Immature natural killer cell (primary cell): ENCODE data around the gene ABCA3. TPM values are rescaled to one million over a fixed set of nuclear protein-coding genes. Genes with fewer than 3 reads are reported as not detected.

ENCODE experiments used
- DNase-seq, 3 donors: peaks; one replicate each; pipeline ENCODE4 v3.0.0; 2022; ENCODE audit warnings: mixed read lengths in 1 of 3
- H3K27ac Mint-ChIP-seq, 6 donors: one replicate each; pipeline ENCODE4 v1.8.0; 2020; ENCODE audit warnings: mixed read lengths in 6 of 6, mild to moderate bottlenecking in 5 of 6, inconsistent platforms in 4 of 6, moderate library complexity in 3 of 6
- H3K27me3 Mint-ChIP-seq, 3 donors: one replicate each; pipeline ENCODE4 v1.8.0; 2020 to 2021; ENCODE audit warnings: low read depth in 3 of 3, mild to moderate bottlenecking in 3 of 3, mixed read lengths in 3 of 3, moderate library complexity in 3 of 3, inconsistent platforms in 1 of 3
- H3K36me3 Mint-ChIP-seq, 3 donors: one replicate each; pipeline ENCODE4 v1.8.0; 2020; ENCODE audit warnings: mixed read lengths in 3 of 3, inconsistent platforms in 2 of 3, mild to moderate bottlenecking in 2 of 3
- H3K4me1 Mint-ChIP-seq, 2 donors: one replicate each; pipeline ENCODE4 v1.8.0; 2020; ENCODE audit warnings: inconsistent platforms in 2 of 2, mild to moderate bottlenecking in 2 of 2, mixed read lengths in 2 of 2, moderate library complexity in 1 of 2
- H3K4me3 Mint-ChIP-seq, 5 donors: one replicate each; pipeline ENCODE4 v1.8.0; 2020; ENCODE audit warnings: mild to moderate bottlenecking in 5 of 5, mixed read lengths in 5 of 5, inconsistent platforms in 3 of 5, moderate library complexity in 3 of 5
- H3K9me3 Mint-ChIP-seq, 6 donors: one replicate each; pipeline ENCODE4 v1.8.0; 2020; ENCODE audit warnings: mild to moderate bottlenecking in 6 of 6, mixed read lengths in 6 of 6, inconsistent platforms in 4 of 6, moderate library complexity in 3 of 6
- polyA plus RNA-seq, 3 donors: library from polyadenylated mRNA; unstranded; fragments of 300-500 nt; fragmentation: Illumina TruSeq; gene quantifications; one replicate each; pipeline ENCODE4 v1.2.3, GENCODE V29; 2021

ABCA3 gene
- polyA plus RNA-seq, 3 donors from 2014 or later: 2.4 to 7.6 (median 4.8) TPM

DNA sequence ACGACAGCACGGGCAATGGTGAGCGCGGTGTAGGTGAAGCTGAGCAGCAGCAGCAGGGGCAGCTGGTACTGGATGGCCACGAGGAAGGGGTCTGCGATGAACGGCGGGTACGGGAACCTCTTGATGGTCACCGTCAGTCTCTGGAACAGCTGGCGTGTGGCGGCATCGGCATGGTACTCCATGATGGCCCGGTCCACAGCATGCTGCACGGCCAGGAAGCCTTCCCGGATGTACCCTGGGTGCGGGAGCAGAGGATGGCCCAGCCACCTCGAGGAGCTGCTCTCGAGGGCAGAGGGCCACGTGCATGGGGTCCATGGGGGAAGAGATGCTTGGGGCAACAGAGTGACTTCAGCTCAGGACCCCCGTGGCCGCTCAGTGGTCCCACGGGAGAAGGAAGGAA lies 20.9 kb downstream of the ABCA3 start:
- DNase-seq: no peak
- peaks cover 14 to 20% (median 18%) of the 10 kb centered on the region in 3 donors for H3K36me3 Mint-ChIP-seq
- no peak overlapping the region for H3K4me3 Mint-ChIP-seq
- no peak overlapping the region for H3K27ac Mint-ChIP-seq
- peaks cover 0 to 1% (median 0%) of the 10 kb centered on the region in 6 donors for H3K9me3 Mint-ChIP-seq
- no peaks in the 10 kb centered on the region for H3K4me1 Mint-ChIP-seq
- H3K27me3 Mint-ChIP-seq: peaks cover 0 to 1% (median 0%) of the 10 kb centered on the region in 3 donors

DNA sequence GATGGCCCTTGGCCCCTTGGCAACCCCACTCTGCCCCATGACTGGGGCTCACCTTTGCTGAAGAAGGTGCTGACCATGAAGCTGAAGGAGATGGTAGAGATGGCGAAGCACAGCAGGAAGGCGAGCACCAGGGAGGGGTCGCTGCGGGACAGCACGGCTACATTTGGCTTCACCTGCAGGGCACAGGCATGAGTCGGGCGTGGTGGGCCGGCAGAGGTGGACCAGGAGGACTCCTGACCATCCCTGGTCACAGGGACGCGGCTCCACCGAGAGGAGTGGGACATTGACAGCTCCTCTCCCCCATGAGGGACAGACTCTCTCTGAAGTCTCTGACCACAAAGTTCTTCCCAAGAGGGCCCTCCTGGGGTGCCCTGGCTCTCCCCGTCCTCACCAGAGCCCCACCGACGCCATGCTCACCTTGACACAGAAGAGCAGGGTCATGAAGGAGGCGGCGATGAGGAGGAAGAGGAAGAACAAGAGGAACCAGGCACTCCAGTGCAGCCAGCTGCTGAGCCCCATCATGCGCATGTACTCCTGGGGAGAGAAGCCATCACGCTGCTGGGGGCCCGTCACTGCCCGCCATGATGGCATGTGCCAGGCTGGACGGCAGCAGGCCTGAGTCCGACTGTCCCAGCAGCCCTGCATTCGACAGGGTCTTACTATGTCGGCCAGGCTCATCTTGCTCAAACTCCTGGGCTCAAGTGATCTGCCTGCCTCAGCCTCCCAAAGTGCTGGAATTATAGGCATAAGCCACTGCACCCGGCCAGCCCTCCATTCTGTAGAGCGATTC lies 23.1 kb downstream of the ABCA3 start:
- H3K27me3 Mint-ChIP-seq: peaks cover 0 to 3% (median 0%) of the 10 kb centered on the region in 3 donors
- H3K4me3 Mint-ChIP-seq: no peak overlapping the region
- H3K4me1 Mint-ChIP-seq: no peaks in the 10 kb centered on the region
- H3K36me3 Mint-ChIP-seq: peaks cover 9 to 19% (median 18%) of the 10 kb centered on the region in 3 donors
- DNase-seq: no peak
- peaks cover 0 to 1% (median 0%) of the 10 kb centered on the region in 6 donors for H3K9me3 Mint-ChIP-seq
- peak overlapping the region in 1 of 6 donors; percentile 71 for H3K27ac Mint-ChIP-seq

DNA sequence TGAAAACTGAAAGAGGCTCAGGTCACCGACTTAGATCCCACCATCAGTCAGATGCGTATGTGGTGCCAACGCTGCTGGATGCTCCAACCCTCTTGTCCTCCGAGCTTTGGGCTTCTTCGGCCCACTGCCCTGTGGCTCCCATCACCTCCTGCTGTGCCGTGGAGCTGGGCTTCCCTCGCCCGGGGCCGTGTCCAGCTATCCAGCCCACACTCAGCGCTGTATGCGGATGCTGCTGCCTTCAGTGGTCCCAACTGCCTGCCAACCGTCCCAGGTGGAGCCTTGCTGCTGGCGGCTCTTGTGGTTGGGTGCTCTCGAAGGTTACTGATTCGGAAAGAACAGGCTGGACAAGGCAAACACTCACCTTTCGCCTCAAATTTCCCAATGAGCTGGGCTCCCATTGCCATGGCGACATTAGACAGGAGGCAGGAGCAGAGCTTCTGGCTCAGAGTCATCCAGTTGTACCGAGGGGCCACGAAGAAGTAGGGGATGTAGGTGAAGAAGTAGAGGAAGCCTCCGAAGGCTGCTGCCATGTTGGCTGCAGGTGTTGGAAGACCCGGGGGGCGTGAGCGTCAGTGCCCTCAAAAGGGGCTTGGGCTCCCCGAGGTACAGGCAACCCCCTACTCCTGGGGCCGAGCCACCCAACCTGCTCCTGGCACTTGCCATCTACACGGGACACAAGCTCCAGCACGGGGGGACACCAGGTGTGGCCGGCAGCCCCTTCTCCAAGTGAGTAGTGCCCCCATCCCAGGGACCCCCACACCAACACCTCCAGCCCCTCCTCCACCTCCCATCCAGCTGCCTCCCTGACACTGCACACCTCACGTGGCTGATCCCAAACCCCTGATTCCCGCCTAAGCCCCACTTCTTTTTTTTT lies 32.2 kb downstream of the ABCA3 start:
- Mint-ChIP-seq H3K27ac (no peak overlapping the region), H3K4me1 (no peaks in the 10 kb centered on the region)
- no peak for DNase-seq

DNA sequence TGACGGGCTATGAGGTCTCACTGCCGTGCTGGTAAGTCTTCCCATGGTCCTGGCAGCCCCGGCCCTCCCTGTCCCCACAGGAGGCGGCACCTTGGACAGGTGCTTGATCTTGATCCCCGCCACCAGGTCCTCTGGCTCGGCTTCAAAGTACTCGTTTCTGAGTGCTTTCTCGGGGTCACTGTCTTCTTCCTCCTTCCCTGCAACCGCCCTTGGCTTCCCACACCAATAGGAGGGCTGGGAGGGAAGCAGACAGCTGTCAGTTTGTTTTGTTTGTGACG lies 40.7 kb downstream of the ABCA3 start:
- Mint-ChIP-seq H3K4me3 (no peak overlapping the region), H3K36me3 (peaks cover 0 to 6% (median 0%) of the 10 kb centered on the region in 3 donors), H3K27ac (no peak overlapping the region), H3K4me1 (peaks cover 0 to 12% of the 10 kb centered on the region in 2 donors), H3K27me3 (no peaks in the 10 kb centered on the region), H3K9me3 (no peaks in the 10 kb centered on the region)
- DNase-seq: no peak

More for the DNA sequence above, 32.2 kb downstream of the ABCA3 start:
- Mint-ChIP-seq H3K9me3 (no peaks in the 10 kb centered on the region), H3K27me3 (peaks cover 0 to under 1% (median 0%) of the 10 kb centered on the region in 3 donors), H3K4me3 (no peak overlapping the region), H3K36me3 (peaks cover 0 to 8% (median 3%) of the 10 kb centered on the region in 3 donors)

- Mint-ChIP-seq H3K9me3 (no peaks in the 10 kb centered on the region), H3K4me3 (no peak overlapping the region), H3K27me3 (no peaks in the 10 kb centered on the region), H3K36me3 (peaks cover 0 to 6% (median 0%) of the 10 kb centered on the region in 3 donors), H3K27ac (no peak overlapping the region), H3K4me1 (peaks cover 0 to 12% of the 10 kb centered on the region in 2 donors)
- no peak for DNase-seq
Measured at GRCh38 chr16:2299121-2299914, 41.2 kb downstream of the ABCA3 start.

- Mint-ChIP-seq H3K27me3 (peaks cover 0 to 2% (median 0%) of the 10 kb centered on the region in 3 donors), H3K27ac (no peak overlapping the region), H3K4me1 (peaks cover 0 to 12% of the 10 kb centered on the region in 2 donors), H3K36me3 (peaks cover 0 to 2% (median 0%) of the 10 kb centered on the region in 3 donors), H3K9me3 (no peaks in the 10 kb centered on the region), H3K4me3 (no peak overlapping the region)
- DNase-seq: no peak
Measured at GRCh38 chr16:2298621-2299020, 41.9 kb downstream of the ABCA3 start.

GRCh38 chr16:2297506-2297860 lies 43.0 kb downstream of the ABCA3 start:
- Mint-ChIP-seq H3K27me3 (peaks cover 0 to 2% (median 0%) of the 10 kb centered on the region in 3 donors), H3K27ac (peak overlapping the region in 1 of 6 donors; percentile 45)

DNA sequence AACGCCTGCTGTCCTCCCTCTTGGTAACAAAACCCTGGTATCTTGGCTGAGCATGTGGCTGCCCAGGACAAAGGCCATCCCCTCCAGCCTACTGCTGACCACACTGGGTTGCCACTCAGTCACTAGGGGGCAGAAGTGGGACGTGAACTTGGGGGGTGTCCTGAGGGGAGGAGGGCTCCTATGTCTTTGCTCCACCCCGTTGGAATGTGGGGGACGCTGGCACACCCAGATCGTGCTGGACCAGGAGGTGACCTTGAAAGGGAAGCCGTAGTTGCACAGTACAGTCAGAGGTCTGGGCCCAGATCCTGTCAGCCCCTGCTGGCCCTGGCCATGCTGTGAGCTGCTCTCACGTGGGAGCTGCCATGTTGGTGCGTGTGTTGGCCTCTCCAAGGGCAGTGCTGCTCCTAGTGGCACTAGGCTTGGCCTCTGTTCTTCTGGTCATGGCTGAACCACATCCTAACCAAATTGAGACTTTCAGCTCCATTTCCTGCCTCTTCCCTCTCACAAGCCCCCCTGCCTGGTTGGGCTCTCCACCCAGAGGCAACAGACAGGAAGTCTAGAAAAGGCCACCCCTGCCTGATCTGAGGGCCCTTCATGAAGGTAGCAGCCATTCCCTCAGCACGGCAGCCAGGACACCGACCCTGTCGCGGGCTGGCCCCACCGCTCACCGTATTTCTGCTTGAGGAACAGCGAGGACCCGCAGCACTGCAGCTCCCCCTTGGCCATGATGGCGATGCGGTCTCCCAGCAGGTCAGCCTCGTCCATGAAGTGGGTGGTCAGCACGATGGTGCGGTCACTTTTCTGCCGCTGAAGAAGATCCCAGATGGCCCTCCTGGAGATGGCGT lies 43.6 kb downstream of the ABCA3 start:
- H3K4me1 Mint-ChIP-seq: peaks cover 0 to 12% of the 10 kb centered on the region in 2 donors
- H3K9me3 Mint-ChIP-seq: no peaks in the 10 kb centered on the region
- H3K36me3 Mint-ChIP-seq: no peaks in the 10 kb centered on the region
- H3K27ac Mint-ChIP-seq: peak overlapping the region in 2 of 6 donors; percentile 45 to 79
- peak overlapping the region in 1 of 5 donors; percentile 20 for H3K4me3 Mint-ChIP-seq
- peak; percentile 18 to 20 (median 19) for DNase-seq
- H3K27me3 Mint-ChIP-seq: peaks cover 0 to 2% (median 0%) of the 10 kb centered on the region in 3 donors

More at GRCh38 chr16:2297506-2297860, 43.0 kb downstream of the ABCA3 start:
- H3K36me3 Mint-ChIP-seq: no peaks in the 10 kb centered on the region
- DNase-seq: no peak
- no peak overlapping the region for H3K4me3 Mint-ChIP-seq
- H3K9me3 Mint-ChIP-seq: no peaks in the 10 kb centered on the region
- H3K4me1 Mint-ChIP-seq: peaks cover 0 to 12% of the 10 kb centered on the region in 2 donors

DNA sequence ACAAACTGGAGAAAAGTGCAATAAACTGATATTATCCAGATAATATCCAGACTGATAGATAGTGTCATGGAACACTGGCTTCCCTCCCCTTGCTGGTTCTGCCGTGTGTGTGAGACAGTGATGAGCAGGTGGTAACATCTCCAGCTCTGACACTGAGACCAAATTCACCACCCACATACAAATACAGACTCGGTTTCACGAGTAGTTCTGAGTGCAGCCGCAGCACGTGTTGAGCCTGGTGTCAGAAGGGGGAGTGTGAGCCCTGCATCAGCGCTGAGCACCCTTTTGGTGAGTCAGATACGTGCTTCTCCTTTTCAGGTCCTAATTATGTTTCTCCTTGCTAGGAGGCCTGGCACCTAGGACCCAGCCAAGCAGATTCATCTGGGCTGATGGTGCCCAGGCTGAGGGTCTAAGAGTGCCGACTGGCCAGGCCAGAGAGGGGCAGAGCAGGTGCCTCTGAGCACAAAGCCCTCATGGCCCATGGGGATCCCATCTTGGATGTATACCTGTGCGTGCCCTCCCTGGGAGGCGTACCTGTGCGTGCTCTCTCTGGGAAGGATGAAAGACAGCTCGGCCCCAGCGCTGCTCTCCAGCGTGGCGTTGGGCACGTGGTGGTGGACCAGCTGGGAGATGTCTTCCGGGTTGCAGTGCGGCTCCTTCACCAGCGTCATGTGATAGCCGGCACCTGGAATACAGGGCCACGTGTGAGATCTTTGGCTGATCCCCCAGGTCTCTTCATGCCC lies 45.3 kb downstream of the ABCA3 start:
- H3K36me3 Mint-ChIP-seq: no peaks in the 10 kb centered on the region
- DNase-seq: peak; percentile 32 to 52 (median 39)
- H3K27ac Mint-ChIP-seq: peak overlapping the region in 3 of 6 donors; percentile 17 to 79 (median 34)
- H3K4me3 Mint-ChIP-seq: peak overlapping the region in 1 of 5 donors; percentile 52
- H3K9me3 Mint-ChIP-seq: no peaks in the 10 kb centered on the region
- peaks cover 0 to 3% (median 0%) of the 10 kb centered on the region in 3 donors for H3K27me3 Mint-ChIP-seq
- H3K4me1 Mint-ChIP-seq: peaks cover 0 to 12% of the 10 kb centered on the region in 2 donors

DNA sequence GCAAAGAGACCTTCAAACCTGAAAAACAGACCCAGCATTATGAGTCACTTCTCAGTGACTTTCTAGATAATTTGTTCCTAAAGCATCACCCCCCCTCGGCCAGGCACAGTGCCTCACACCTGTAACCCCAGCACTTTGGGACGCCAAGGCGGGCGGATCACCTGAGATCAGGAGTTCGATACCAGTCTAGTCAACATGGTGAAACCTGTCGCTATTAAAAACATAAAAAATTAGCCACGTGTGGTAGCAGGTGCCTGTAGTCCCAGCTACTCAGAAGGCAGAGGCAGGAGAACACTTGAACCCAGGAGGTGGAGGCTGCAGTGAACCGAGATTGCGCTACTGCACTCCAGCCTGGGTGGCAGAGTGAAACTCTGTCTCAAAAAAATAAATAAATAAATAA lies 48.3 kb downstream of the ABCA3 start:
- peaks cover 0 to 4% (median 0%) of the 10 kb centered on the region in 3 donors for H3K27me3 Mint-ChIP-seq
- no peak overlapping the region for H3K4me3 Mint-ChIP-seq
- H3K4me1 Mint-ChIP-seq: peaks cover 0 to 12% of the 10 kb centered on the region in 2 donors
- H3K9me3 Mint-ChIP-seq: peaks cover 0 to 2% (median 0%) of the 10 kb centered on the region in 6 donors
- H3K27ac Mint-ChIP-seq: no peak overlapping the region
- DNase-seq: no peak
- no peaks in the 10 kb centered on the region for H3K36me3 Mint-ChIP-seq

- Mint-ChIP-seq H3K27me3 (peaks cover 0 to 6% (median 0%) of the 10 kb centered on the region in 3 donors), H3K9me3 (peaks cover 0 to 2% (median 0%) of the 10 kb centered on the region in 6 donors), H3K36me3 (no peaks in the 10 kb centered on the region), H3K4me1 (no peaks in the 10 kb centered on the region), H3K27ac (no peak overlapping the region), H3K4me3 (no peak overlapping the region)
- no peak for DNase-seq
Measured at GRCh38 chr16:2289282-2289681, 51.2 kb downstream of the ABCA3 start.

DNA sequence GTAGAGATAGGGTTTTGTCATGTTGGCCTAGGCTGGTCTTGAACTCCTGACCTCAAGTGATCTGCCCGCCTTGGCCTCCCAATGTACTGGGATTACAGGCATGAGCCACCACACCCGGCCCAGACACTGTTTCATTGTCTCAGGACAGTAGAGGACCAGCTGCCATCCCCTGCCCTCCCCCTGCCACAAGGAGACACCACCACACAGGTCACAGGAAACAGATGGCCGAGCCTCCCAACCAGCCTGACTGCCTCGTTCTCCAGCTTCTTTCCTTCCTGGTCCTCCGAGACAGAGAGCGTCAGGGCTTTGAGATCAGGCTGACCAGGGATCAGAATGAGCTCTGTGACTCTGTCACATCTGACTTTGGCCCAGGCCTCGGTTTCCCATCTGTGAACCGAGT lies 51.8 kb downstream of the ABCA3 start:
- Mint-ChIP-seq H3K27ac (no peak overlapping the region), H3K27me3 (peaks cover 0 to 4% (median 0%) of the 10 kb centered on the region in 3 donors), H3K4me3 (no peak overlapping the region), H3K9me3 (peaks cover 0 to 2% (median 0%) of the 10 kb centered on the region in 6 donors), H3K4me1 (no peaks in the 10 kb centered on the region), H3K36me3 (peaks cover 0 to 2% (median 1%) of the 10 kb centered on the region in 3 donors)
- DNase-seq: no peak
